ENCODE measurements around the gene RPLP2.

- no peak for TF ChIP-seq CTCF (IDR thresholded peaks at IDR 0.05; ENCODE audit: low read depth, low read length, poor library complexity, severe bottlenecking)
- TF ChIP-seq EZH2phosphoT487 (IDR thresholded peaks at IDR 0.05; ENCODE audit: borderline replicate concordance, low read length): no peak
These were observed 7.6 kb upstream of the RPLP2 start for GRCh38 chr11:802018-802617.

Measured in DOHH2 (cell line).